ENCODE data around the gene IQCM.

IQCM gene

GRCh38 chr4:149702414-149703293 lies 113.0 kb downstream of the IQCM start:
- Mint-ChIP-seq H3K36me3 (ENCODE audit: low read depth) (no peaks in the 10 kb centered on the region), H3K27ac (no peak overlapping the region), H3K4me3 (no peak overlapping the region), H3K27me3 (ENCODE audit: low read depth) (no peaks in the 10 kb centered on the region), H3K4me1 (no peaks in the 10 kb centered on the region), H3K9me3 (no peaks in the 10 kb centered on the region)
- TF ChIP-seq CTCF (IDR thresholded peaks at IDR 0.05; ENCODE audit: unreplicated experiment in 3 of 3): no peak

- H3K4me1 Mint-ChIP-seq: no peaks in the 10 kb centered on the region
- no peak overlapping the region for H3K27ac Mint-ChIP-seq
- no peaks in the 10 kb centered on the region for H3K36me3 Mint-ChIP-seq (ENCODE audit: low read depth)
- no peaks in the 10 kb centered on the region for H3K9me3 Mint-ChIP-seq
- no peak overlapping the region for H3K4me3 Mint-ChIP-seq
- H3K27me3 Mint-ChIP-seq (ENCODE audit: low read depth): no peaks in the 10 kb centered on the region
- TF ChIP-seq CTCF (IDR thresholded peaks at IDR 0.05; ENCODE audit: unreplicated experiment in 3 of 3): no peak
Measured at GRCh38 chr4:149701435-149702156, 114.0 kb downstream of the IQCM start.

GRCh38 chr4:149700272-149700671 lies 115.4 kb downstream of the IQCM start:
- no peak for TF ChIP-seq CTCF (IDR thresholded peaks at IDR 0.05; ENCODE audit: unreplicated experiment in 3 of 3)
- H3K4me3 Mint-ChIP-seq: no peak overlapping the region
- H3K4me1 Mint-ChIP-seq: no peaks in the 10 kb centered on the region
- no peak overlapping the region for H3K27ac Mint-ChIP-seq
- no peaks in the 10 kb centered on the region for H3K9me3 Mint-ChIP-seq
- H3K36me3 Mint-ChIP-seq (ENCODE audit: low read depth): no peaks in the 10 kb centered on the region
- no peaks in the 10 kb centered on the region for H3K27me3 Mint-ChIP-seq (ENCODE audit: low read depth)

GRCh38 chr4:149699642-149700041 lies 116.0 kb downstream of the IQCM start:
- no peaks in the 10 kb centered on the region for H3K27me3 Mint-ChIP-seq (ENCODE audit: low read depth)
- no peaks in the 10 kb centered on the region for H3K9me3 Mint-ChIP-seq
- H3K4me1 Mint-ChIP-seq: no peaks in the 10 kb centered on the region
- no peak for TF ChIP-seq CTCF (IDR thresholded peaks at IDR 0.05; ENCODE audit: unreplicated experiment in 3 of 3)
- H3K4me3 Mint-ChIP-seq: no peak overlapping the region
- H3K27ac Mint-ChIP-seq: no peak overlapping the region
- no peaks in the 10 kb centered on the region for H3K36me3 Mint-ChIP-seq (ENCODE audit: low read depth)

GRCh38 chr4:149690726-149691125 lies 124.9 kb downstream of the IQCM start:
- H3K27me3 Mint-ChIP-seq (ENCODE audit: low read depth): no peaks in the 10 kb centered on the region
- H3K4me1 Mint-ChIP-seq: no peaks in the 10 kb centered on the region
- H3K4me3 Mint-ChIP-seq: no peak overlapping the region
- no peaks in the 10 kb centered on the region for H3K36me3 Mint-ChIP-seq (ENCODE audit: low read depth)
- H3K9me3 Mint-ChIP-seq: peaks cover 5% of the 10 kb centered on the region
- TF ChIP-seq CTCF (IDR thresholded peaks at IDR 0.05; ENCODE audit: unreplicated experiment in 3 of 3): no peak
- H3K27ac Mint-ChIP-seq: no peak overlapping the region

Measured in nephron (organoid).